Suprapubic skin (tissue), 4 donors: ENCODE results near the gene C8G. TPM values are rescaled to one million over a fixed set of nuclear protein-coding genes. Genes with fewer than 3 reads are reported as not detected.

Source experiments
- DNase-seq, 2 donors: peaks; one replicate each; pipeline ENCODE4 v3.0.0-alpha.2; 2019; ENCODE audit warnings: low spot score in 2 of 2
- H3K27ac ChIP-seq: fragments of 200-600 bp; sonication (generic); one replicate; pipeline ENCODE4 v1.5.1; 2019
- H3K27me3 ChIP-seq: fragments of 200-600 bp; sonication (generic); one replicate; pipeline ENCODE4 v1.5.1; 2019
- H3K36me3 ChIP-seq: fragments of 200-600 bp; sonication (generic); one replicate; pipeline ENCODE4 v1.5.1; 2019
- H3K4me1 ChIP-seq: fragments of 200-600 bp; sonication (generic); one replicate; pipeline ENCODE4 v1.5.1; 2019
- H3K4me3 ChIP-seq: fragments of 200-600 bp; sonication (generic); one replicate; pipeline ENCODE4 v1.5.1; 2019; ENCODE audit warnings: mild to moderate bottlenecking
- H3K9me3 ChIP-seq: fragments of 200-600 bp; sonication (generic); one replicate; pipeline ENCODE4 v1.5.1; 2019
- CTCF ChIP-seq, 2 donors: fragments of 200-600 bp in 1 of 2; fragments of 450-650 bp in 1 of 2; sonication (generic) in 1 of 2; IDR thresholded peaks; one replicate each; pipeline ENCODE4 v1.5.1; 2016 to 2019; ENCODE audit warnings: antibody characterized with exemption in 2 of 2, mild to moderate bottlenecking in 1 of 2, moderate library complexity in 1 of 2
- EP300 ChIP-seq: sonication (generic); formaldehyde crosslinking; IDR thresholded peaks from one replicate; pipeline ENCODE4 v1.6.1; 2017; ENCODE audit warnings: antibody characterized with exemption
- POLR2A ChIP-seq, 2 donors: fragments of 450-650 bp; IDR thresholded peaks; one replicate each; pipeline ENCODE4 v1.6.1; 2017; ENCODE audit warnings: antibody characterized with exemption in 2 of 2, mild to moderate bottlenecking in 2 of 2, moderate library complexity in 2 of 2
- POLR2AphosphoS5 ChIP-seq, 3 donors: sonication (generic); formaldehyde crosslinking; IDR thresholded peaks; one replicate each; pipeline ENCODE4 v1.6.1; 2017; ENCODE audit warnings: antibody characterized with exemption in 3 of 3
- WGBS: methylation state at CpG from one replicate; pipeline ENCODE4 v1.1.5; 2018; 5-methylcytosine and 5-hydroxymethylcytosine counted together
- total RNA-seq, 4 donors: library from RNA; depleted of rRNA; stranded (reverse); fragments of >200 nt; gene quantifications; one replicate each; pipeline ENCODE4 v1.1.0, GENCODE V29; 2016

Gene C8G
- total RNA-seq, 4 donors from 2014 or later: 2.7 TPM; not detected in 3

GRCh38 chr9:136985027-136985602 is 40.1 kb downstream of the C8G start:
- Histone ChIP-seq H3K36me3 (no peaks in the 10 kb centered on the region), H3K4me3 (peak overlapping the region; percentile 10), H3K27ac (no peak overlapping the region), H3K9me3 (no peaks in the 10 kb centered on the region), H3K27me3 (peaks cover 35% of the 10 kb centered on the region), H3K4me1 (peaks cover 12% of the 10 kb centered on the region)
- no peak for DNase-seq
- 24% methylated on average over 3 of the region's 48 CpGs for WGBS
- TF ChIP-seq EP300 (no peak), CTCF (IDR thresholded peaks at IDR 0.05) (no peak), POLR2AphosphoS5 (IDR thresholded peaks at IDR 0.05) (no peak), POLR2A (IDR thresholded peaks at IDR 0.05) (no peak)

- Histone ChIP-seq H3K36me3 (no peaks in the 10 kb centered on the region), H3K4me3 (no peak overlapping the region), H3K9me3 (no peaks in the 10 kb centered on the region), H3K27me3 (peaks cover 35% of the 10 kb centered on the region), H3K27ac (no peak overlapping the region), H3K4me1 (peaks cover 12% of the 10 kb centered on the region)
- WGBS: 73% methylated on average over 5 of the region's 33 CpGs
- no peak for DNase-seq
- TF ChIP-seq POLR2AphosphoS5 (IDR thresholded peaks at IDR 0.05): no peak
- no peak for TF ChIP-seq CTCF (IDR thresholded peaks at IDR 0.05)
- no peak for TF ChIP-seq EP300
- no peak for TF ChIP-seq POLR2A (IDR thresholded peaks at IDR 0.05)
These were observed 40.8 kb downstream of the C8G start for GRCh38 chr9:136985853-136986252.

- Histone ChIP-seq H3K27ac (no peak overlapping the region), H3K27me3 (peaks cover 23% of the 10 kb centered on the region), H3K36me3 (no peaks in the 10 kb centered on the region), H3K4me3 (no peak overlapping the region), H3K9me3 (no peaks in the 10 kb centered on the region), H3K4me1 (peaks cover 35% of the 10 kb centered on the region)
- DNase-seq: no peak
- WGBS: 97% methylated on average over 4 of the region's 4 CpGs
- no peak for TF ChIP-seq EP300
- TF ChIP-seq POLR2A (IDR thresholded peaks at IDR 0.05): no peak
- no peak for TF ChIP-seq CTCF (IDR thresholded peaks at IDR 0.05)
- TF ChIP-seq POLR2AphosphoS5 (IDR thresholded peaks at IDR 0.05): no peak
These were observed 43.8 kb downstream of the C8G start for GRCh38 chr9:136988872-136989271.

GRCh38 chr9:136990242-136990911 is 45.3 kb downstream of the C8G start:
- Histone ChIP-seq H3K4me3 (no peak overlapping the region), H3K4me1 (peaks cover 40% of the 10 kb centered on the region), H3K27ac (no peak overlapping the region), H3K27me3 (peaks cover 10% of the 10 kb centered on the region), H3K36me3 (no peaks in the 10 kb centered on the region), H3K9me3 (no peaks in the 10 kb centered on the region)
- no peak for DNase-seq
- 82% methylated on average over 10 of the region's 10 CpGs for WGBS
- TF ChIP-seq POLR2A (IDR thresholded peaks at IDR 0.05): no peak
- TF ChIP-seq EP300: no peak
- no peak for TF ChIP-seq CTCF (IDR thresholded peaks at IDR 0.05)
- no peak for TF ChIP-seq POLR2AphosphoS5 (IDR thresholded peaks at IDR 0.05)

DNA sequence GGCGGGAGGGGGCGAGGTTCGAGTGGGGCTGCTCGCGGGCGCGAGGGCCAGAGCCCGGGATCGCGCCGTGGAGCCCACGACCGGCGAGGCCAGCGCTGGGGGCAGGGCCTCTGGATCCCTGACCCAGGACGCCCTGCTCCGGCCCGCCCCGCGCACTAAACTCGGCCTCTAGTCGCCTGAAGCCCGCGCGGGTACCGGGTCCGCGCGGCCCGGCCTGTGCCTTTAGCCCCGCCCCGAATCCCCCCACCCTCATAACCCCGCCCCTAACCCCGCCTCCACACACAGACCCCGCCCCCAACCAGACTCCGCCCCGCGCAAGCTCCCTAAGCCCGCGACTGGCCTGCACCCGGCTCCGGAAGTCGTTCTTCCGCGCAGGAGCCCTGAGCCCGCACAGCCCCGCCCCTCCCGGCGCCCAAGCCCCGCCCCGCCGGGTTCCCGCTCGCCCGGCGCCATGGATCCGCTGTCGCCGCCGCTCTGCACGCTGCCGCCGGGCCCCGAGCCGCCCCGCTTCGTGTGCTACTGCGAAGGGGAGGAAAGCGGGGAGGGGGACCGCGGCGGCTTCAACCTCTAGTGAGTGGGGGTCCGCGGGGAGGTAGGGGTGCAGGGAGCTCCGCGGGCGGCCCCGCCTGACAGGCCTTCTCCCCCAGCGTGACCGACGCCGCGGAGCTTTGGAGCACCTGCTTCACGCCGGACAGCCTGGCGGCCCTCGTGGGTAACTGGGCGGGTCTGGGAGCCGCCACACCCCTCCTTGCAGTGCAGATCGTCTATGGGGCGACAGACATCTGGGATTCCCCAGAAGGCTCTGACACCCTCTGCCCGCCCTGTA is 47.2 kb downstream of the C8G start, which contains the start of gene PAXX:
PAXX (plus strand) TSS at position 430 of the 826 bp plus-strand sequence; CDS start at position 452, 22 bp downstream.
- peak; percentile 92 to 93 for DNase-seq
- TF ChIP-seq EP300: no peak
- no peak for TF ChIP-seq POLR2AphosphoS5 (IDR thresholded peaks at IDR 0.05)
- no peak for TF ChIP-seq POLR2A (IDR thresholded peaks at IDR 0.05)
- no peak for TF ChIP-seq CTCF (IDR thresholded peaks at IDR 0.05)
- no peaks in the 10 kb centered on the region for H3K27me3 ChIP-seq
- peak within 1 kb of the TSS; percentile 82 for H3K4me3 ChIP-seq
- peaks cover 56% of the 10 kb centered on the region for H3K4me1 ChIP-seq
- H3K27ac ChIP-seq: peak within 1 kb of the TSS; percentile 82
- H3K36me3 ChIP-seq: no peaks in the 10 kb centered on the region
- WGBS: under 1% methylated on average over 26 of the region's 92 CpGs
- no peaks in the 10 kb centered on the region for H3K9me3 ChIP-seq
